Pulmonary artery endothelial cell (primary cell): ENCODE data around the gene ATRNL1. TPM values are rescaled to one million over a fixed set of nuclear protein-coding genes. Genes with fewer than 3 reads are reported as not detected.
"Not testable (repeated sequence)": the region's sequence is repeated elsewhere in the genome, so short reads cannot be mapped to it uniquely, and the experiment has no call there.

Source experiments
- DNase-seq: peaks from one replicate; pipeline ENCODE4 v3.0.0-alpha.2; 2011; ENCODE audit warnings: low read depth, low spot score
- total RNA-seq: library from RNA; depleted of rRNA; stranded (reverse); fragments of >200 nt; gene quantifications from 2 replicates; pipeline ENCODE4 v1.2.3, GENCODE V29; 2014

The ATRNL1 gene
- total RNA-seq, 1 donor from 2014 or later, result 0.07 TPM

- no peak for DNase-seq
These were observed 445 bp upstream of the ATRNL1 start for GRCh38 chr10:115092555-115093285.

- DNase-seq, result no peak
These were observed 727 bp downstream of the ATRNL1 start for GRCh38 chr10:115093776-115094408.

- no peak for DNase-seq
These were observed 1.4 kb downstream of the ATRNL1 start for GRCh38 chr10:115094416-115095140.

- DNase-seq, result no peak
These were observed 2.6 kb downstream of the ATRNL1 start for GRCh38 chr10:115095758-115096157.

GRCh38 chr10:115103700-115104099, 10.5 kb downstream of the ATRNL1 start:
- DNase-seq, result no peak

GRCh38 chr10:115105411-115105810, 12.2 kb downstream of the ATRNL1 start:
- DNase-seq, result not testable (repeated sequence)

- DNase-seq, result no peak
These were observed 14.7 kb downstream of the ATRNL1 start for GRCh38 chr10:115107830-115108229.

- no peak for DNase-seq
These were observed 24.1 kb downstream of the ATRNL1 start for GRCh38 chr10:115117301-115117700.

DNA sequence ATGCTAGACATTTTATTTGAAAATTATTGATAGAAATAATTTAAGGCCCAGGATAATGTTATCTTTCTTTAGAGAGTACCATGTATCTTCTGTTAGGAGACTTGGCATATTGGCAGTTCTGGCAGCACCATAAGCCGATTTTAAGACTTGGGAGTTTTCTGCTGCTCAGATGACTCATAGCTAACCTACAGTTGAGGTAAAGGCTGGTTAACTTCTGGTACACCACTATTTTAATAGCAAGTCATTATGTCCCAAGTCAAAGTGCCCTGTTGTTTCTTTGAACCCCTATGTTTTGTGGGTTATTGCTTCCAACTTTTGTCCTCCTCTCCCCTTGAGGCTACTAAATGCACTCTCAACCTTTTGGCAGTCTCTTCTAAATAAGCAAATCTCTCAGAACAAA, 25.2 kb downstream of the ATRNL1 start:
- no peak for DNase-seq

DNA sequence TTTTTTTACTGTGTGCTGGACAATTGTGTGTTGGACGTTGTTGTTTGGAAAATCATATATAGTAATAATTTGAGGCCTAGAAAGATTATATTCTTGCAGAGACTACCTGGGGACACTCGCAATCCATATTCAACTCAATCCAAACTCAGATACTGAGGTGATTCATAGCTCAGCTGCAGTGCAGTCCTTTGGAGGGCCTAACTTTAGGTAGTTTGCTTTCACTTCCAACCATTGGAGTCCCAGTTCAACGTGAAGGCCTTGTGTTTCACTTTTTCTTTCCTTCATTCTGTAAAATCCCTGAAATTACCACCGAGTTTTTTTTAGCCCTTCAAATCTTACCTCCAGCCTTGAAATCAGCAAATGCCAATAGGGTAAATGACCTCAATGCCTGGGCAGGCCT, 32.3 kb downstream of the ATRNL1 start:
- no peak for DNase-seq

GRCh38 chr10:115129752-115130151, 36.6 kb downstream of the ATRNL1 start:
- no peak for DNase-seq

DNA sequence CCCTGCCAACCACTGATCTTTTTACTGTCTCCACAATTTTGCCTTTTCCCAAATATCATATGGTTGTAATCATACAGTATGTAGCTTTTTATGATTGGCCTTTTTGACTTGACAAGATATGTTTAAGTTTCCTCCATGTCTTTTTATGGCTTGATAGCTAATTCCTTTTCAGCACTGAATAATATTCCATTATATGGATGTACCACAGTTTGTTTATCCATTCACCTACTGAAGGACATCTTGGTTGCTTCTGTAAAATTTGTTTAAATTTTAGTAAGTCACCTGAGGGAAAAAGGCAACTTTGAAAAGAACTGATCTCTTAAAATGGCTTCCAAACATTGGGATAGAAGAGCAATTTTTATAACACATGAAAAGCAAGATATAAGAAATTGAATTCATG, 43.5 kb downstream of the ATRNL1 start:
- DNase-seq, result no peak

- no peak for DNase-seq
These were observed 48.1 kb downstream of the ATRNL1 start for GRCh38 chr10:115141254-115141653.

DNA sequence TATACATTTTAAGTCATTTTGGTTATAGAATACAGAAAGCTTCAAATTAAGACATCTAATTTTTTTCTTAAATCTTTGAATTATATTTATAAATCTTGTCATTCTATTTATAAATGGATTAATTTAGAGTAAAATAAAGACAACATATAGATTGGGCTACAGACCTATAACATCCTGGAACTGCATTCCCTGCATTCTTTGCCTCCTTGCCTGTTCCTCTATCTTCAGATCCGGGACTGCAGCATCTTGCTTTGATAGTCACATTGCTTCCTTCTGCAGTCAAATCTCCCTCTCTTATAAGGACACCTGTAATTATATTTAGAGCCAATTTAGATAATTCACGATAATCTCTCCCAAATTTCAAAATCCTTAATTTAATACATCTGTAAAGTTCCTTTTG, 64.2 kb downstream of the ATRNL1 start:
- no peak for DNase-seq

GRCh38 chr10:115163129-115163528, 70.0 kb downstream of the ATRNL1 start:
- DNase-seq, result no peak

DNA sequence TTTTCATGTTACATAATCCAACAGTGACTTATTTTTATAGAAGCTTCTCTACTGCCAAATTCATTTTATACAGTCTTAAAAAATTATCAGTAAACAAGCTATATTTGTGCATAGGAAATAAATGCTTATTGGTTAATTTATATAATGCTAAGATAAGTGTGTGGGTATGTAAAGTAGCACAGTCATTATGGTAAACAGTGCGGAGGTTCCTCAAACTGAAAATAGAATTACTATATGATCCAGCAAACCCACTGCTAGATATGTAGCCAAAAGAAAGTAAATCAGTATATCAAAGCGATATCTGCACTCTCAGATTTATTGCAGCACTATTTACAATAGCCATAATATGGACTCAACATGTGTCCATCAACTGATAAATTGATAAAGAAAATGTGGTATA, 71.1 kb downstream of the ATRNL1 start:
- no peak for DNase-seq

GRCh38 chr10:115167751-115168150, 74.6 kb downstream of the ATRNL1 start:
- DNase-seq, result no peak

DNA sequence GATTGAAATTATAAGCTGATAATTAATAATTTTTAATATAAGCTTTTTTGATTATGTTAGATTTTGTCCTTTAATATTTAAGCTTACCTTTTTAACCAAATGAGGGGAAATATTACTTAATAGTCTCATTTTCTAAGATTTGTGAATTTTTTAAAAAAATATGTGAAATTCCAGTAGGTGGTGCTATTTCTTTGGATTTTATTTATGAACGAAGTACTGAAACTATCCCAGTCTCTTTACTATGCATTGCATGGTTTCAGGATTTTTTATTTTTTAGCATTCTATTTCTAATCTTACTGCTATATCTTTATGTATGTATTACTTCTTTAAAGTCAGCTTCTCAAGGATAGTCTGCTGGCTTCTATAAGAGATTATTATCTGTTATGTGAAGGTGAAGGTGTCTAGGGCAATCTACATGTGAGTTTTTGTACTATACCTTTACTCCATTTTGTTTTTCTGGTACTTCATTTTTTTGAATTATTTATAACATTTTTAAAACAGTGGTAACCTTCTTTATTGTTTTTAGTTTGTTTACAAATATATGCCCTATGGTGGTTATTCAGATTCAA, 78.3 kb downstream of the ATRNL1 start:
- no peak for DNase-seq

DNA sequence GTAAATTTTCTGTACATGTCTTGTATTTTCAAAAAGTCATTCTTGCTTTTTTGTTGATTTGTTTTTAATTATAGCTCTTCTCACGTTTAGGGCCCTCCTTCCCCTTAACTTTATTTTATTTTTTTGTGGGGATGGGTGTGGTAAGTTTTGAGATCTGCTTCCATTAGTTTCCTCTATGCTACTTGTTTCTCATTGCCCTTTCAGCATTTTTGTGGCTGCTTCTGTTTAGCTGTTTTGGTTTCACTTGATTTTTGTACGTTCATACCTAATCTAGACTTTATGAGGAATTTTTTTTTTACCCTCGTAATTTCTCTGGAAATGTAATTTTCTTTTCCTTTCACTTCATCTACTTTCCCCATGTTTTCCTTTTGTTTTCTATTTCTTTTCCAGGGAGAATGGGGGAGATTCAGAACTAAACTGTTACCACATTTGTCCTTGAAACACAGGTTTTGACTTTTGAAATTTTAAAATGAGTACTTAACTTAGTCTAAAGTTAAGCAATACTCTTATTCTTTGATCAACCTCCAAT, 80.8 kb downstream of the ATRNL1 start:
- no peak for DNase-seq

DNA sequence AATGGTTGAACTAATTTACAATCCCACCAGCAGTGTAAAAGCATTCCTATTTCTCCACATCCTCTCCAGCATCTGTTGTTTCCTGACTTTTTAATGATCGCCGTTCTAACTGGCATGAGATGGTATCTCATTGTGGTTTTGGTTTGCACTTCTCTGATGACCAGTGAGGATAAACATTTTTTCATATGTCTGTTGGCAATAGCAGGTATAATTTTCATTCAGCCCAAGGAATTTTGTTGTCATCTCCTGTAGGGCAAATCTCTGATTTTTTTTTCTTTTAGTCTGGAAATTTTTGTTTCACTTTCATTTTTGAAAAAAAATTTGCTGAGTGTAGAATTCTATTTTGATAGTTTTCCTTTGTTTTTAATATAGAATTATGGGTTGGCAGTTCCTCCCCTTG, 114.1 kb downstream of the ATRNL1 start:
- DNase-seq, result not testable (repeated sequence)

DNA sequence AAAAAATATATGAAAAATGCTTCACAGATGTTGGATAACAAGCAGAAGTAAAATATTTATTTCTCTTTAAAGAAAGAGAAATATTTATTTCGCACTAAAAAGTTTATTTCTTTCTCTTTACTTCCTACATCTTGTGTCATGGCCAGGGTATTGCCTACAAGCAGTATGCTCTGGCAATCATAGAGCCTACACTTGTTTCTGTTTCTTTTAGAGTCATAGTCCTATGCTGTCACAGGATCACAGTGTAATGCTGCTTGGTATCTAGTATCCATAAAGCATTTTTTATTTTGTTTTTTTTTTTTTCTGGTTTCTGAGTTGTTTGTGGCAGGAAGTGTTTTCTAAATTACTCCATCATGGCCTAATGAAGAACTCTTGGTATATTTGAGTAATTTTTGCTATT, 116.0 kb downstream of the ATRNL1 start:
- DNase-seq, result no peak

- DNase-seq, result no peak
These were observed 121.7 kb downstream of the ATRNL1 start for GRCh38 chr10:115214829-115215228.
